ENCODE data around the gene IL27RA.
"Not testable (repeated sequence)": the region's sequence is repeated elsewhere in the genome, so short reads cannot be mapped to it uniquely, and the experiment has no call there.

IL27RA gene

DNA sequence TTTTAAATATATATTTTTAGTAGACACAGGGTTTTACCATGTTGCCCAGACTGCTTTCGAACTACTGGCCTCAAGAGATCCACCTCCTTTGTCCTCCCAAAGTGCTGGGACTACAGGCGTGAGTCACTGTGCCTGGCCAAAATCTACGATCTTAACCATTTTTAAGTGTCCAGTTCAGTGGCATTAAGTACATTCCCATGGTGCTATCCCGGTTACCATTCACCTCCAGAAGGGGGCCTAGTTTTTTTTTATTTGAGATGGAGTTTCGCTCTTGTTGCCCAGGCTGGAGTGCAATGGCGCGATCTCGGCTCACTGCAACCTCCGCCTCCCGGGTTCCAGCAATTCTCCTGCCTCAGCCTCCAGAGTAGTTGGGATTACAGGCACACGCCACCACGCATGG lies 3.6 kb downstream of the IL27RA start:
- TF ChIP-seq, protein P1, sequence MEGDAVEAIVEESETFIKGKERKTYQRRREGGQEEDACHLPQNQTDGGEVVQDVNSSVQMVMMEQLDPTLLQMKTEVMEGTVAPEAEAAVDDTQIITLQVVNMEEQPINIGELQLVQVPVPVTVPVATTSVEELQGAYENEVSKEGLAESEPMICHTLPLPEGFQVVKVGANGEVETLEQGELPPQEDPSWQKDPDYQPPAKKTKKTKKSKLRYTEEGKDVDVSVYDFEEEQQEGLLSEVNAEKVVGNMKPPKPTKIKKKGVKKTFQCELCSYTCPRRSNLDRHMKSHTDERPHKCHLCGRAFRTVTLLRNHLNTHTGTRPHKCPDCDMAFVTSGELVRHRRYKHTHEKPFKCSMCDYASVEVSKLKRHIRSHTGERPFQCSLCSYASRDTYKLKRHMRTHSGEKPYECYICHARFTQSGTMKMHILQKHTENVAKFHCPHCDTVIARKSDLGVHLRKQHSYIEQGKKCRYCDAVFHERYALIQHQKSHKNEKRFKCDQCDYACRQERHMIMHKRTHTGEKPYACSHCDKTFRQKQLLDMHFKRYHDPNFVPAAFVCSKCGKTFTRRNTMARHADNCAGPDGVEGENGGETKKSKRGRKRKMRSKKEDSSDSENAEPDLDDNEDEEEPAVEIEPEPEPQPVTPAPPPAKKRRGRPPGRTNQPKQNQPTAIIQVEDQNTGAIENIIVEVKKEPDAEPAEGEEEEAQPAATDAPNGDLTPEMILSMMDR (IDR thresholded peaks at IDR 0.05; ENCODE audit: borderline replicate concordance, extremely low read depth, low read length, poor library complexity, severe bottlenecking) = peak; percentile 11
- H3K27me3 ChIP-seq (ENCODE audit: insufficient read depth, low read length, poor library complexity); H4K20me1 ChIP-seq (ENCODE audit: insufficient read depth, low read length); H3K4me2 ChIP-seq (ENCODE audit: insufficient read depth, low read length); H3K27ac ChIP-seq (ENCODE audit: low read length); ATAC-seq (ENCODE audit: insufficient read depth, low read depth); DNase-seq; H3K4me3 ChIP-seq (ENCODE audit: low read depth in 1 of 2, low read length in 2 of 2); H3K79me2 ChIP-seq (ENCODE audit: insufficient read depth, low read length); H3K9me3 ChIP-seq (ENCODE audit: insufficient read depth, low read length, severe bottlenecking); H3K9ac ChIP-seq (ENCODE audit: low read depth, low read length); H2AFZ ChIP-seq (ENCODE audit: low read depth, low read length): not testable (repeated sequence)
- Histone ChIP-seq H3K4me1 (ENCODE audit: insufficient read depth, low read length) (peaks cover 27% of the 10 kb centered on the region), H3K36me3 (ENCODE audit: insufficient read depth, low read length) (peaks cover 13% of the 10 kb centered on the region)

GRCh38 chr19:14035706-14036105 lies 4.1 kb downstream of the IL27RA start:
- Histone ChIP-seq H3K9ac (ENCODE audit: low read depth, low read length) (no peak overlapping the region), H3K4me1 (ENCODE audit: insufficient read depth, low read length) (peaks cover 23% of the 10 kb centered on the region), H3K27me3 (ENCODE audit: insufficient read depth, low read length, poor library complexity) (no peaks in the 10 kb centered on the region), H3K4me3 (ENCODE audit: low read depth in 1 of 2, low read length in 2 of 2) (no peak overlapping the region), H3K79me2 (ENCODE audit: insufficient read depth, low read length) (peaks cover 8% of the 10 kb centered on the region), H3K9me3 (ENCODE audit: insufficient read depth, low read length, severe bottlenecking) (no peaks in the 10 kb centered on the region), H4K20me1 (ENCODE audit: insufficient read depth, low read length) (no peaks in the 10 kb centered on the region; the same call in 1 of the 2 replicates), H3K36me3 (ENCODE audit: insufficient read depth, low read length) (peaks cover 14% of the 10 kb centered on the region), H2AFZ (ENCODE audit: low read depth, low read length) (no peak overlapping the region), H3K4me2 (ENCODE audit: insufficient read depth, low read length) (no peak overlapping the region), H3K27ac (ENCODE audit: low read length) (no peak overlapping the region)
- no peak for DNase-seq
- TF ChIP-seq, protein P1 (IDR thresholded peaks at IDR 0.05; ENCODE audit: borderline replicate concordance, extremely low read depth, low read length, poor library complexity, severe bottlenecking) = no peak
- no peak for TF ChIP-seq EZH2 (IDR thresholded peaks at IDR 0.05; ENCODE audit: borderline replicate concordance, low read depth, low read length, severe bottlenecking)
- no peak for ATAC-seq (ENCODE audit: insufficient read depth, low read depth)

- Histone ChIP-seq H3K79me2 (ENCODE audit: insufficient read depth, low read length) (no peaks in the 10 kb centered on the region; the same call in 1 of the 2 replicates), H3K9ac (ENCODE audit: low read depth, low read length) (no peak overlapping the region), H4K20me1 (ENCODE audit: insufficient read depth, low read length) (no peaks in the 10 kb centered on the region), H3K36me3 (ENCODE audit: insufficient read depth, low read length) (peaks cover 26% of the 10 kb centered on the region), H3K4me3 (ENCODE audit: low read depth in 1 of 2, low read length in 2 of 2) (no peak overlapping the region), H3K9me3 (ENCODE audit: insufficient read depth, low read length, severe bottlenecking) (no peaks in the 10 kb centered on the region), H3K27me3 (ENCODE audit: insufficient read depth, low read length, poor library complexity) (no peaks in the 10 kb centered on the region), H3K4me1 (ENCODE audit: insufficient read depth, low read length) (no peaks in the 10 kb centered on the region), H3K27ac (ENCODE audit: low read length) (no peak overlapping the region), H2AFZ (ENCODE audit: low read depth, low read length) (no peak overlapping the region), H3K4me2 (ENCODE audit: insufficient read depth, low read length) (no peak overlapping the region)
- ATAC-seq (ENCODE audit: insufficient read depth, low read depth) = no peak
- no peak for DNase-seq
- no peak for TF ChIP-seq EZH2 (IDR thresholded peaks at IDR 0.05; ENCODE audit: borderline replicate concordance, low read depth, low read length, severe bottlenecking)
- TF ChIP-seq, protein P1 (IDR thresholded peaks at IDR 0.05; ENCODE audit: borderline replicate concordance, extremely low read depth, low read length, poor library complexity, severe bottlenecking) = no peak
Observed at GRCh38 chr19:14039181-14039580, 7.6 kb downstream of the IL27RA start.

Measured in DND-41 (cell line).